ENCODE data around the gene NANS. TPM values are rescaled to one million over a fixed set of nuclear protein-coding genes. Genes with fewer than 3 reads are reported as not detected.

Gene NANS
- total RNA-seq, 2 donors from 2014 or later: 31.4 to 45.2 TPM

GRCh38 chr9:98084396-98084795 is 27.9 kb downstream of the NANS start:
- TF ChIP-seq POLR2A (IDR thresholded peaks at IDR 0.05): no peak
- no peak for TF ChIP-seq CTCF (IDR thresholded peaks at IDR 0.05)
- intact Hi-C loops (cut with DNase I): no loop called here
- 83 to 92% methylated on average over 3 of the region's 3 CpGs for WGBS, 2 donors
- Histone ChIP-seq H3K9me3 (no peaks in the 10 kb centered on the region), H3K27ac (no peak overlapping the region), H3K36me3 (replicated peaks in 1 of 2; ENCODE audit: insufficient read depth in 1 of 2, low read depth in 2 of 2) (peaks cover 0 to 25% of the 10 kb centered on the region in 2 donors), H3K4me1 (peaks cover 5% of the 10 kb centered on the region), H3K4me3 (no peak overlapping the region), H3K27me3 (no peaks in the 10 kb centered on the region)
- DNase-seq (no peak), ATAC-seq (no peak)

GRCh38 chr9:98085058-98085457 is 28.5 kb downstream of the NANS start:
- TF ChIP-seq POLR2A (IDR thresholded peaks at IDR 0.05) (no peak), CTCF (IDR thresholded peaks at IDR 0.05) (no peak)
- DNase-seq: no peak
- Histone ChIP-seq H3K36me3 (replicated peaks in 1 of 2; ENCODE audit: insufficient read depth in 1 of 2, low read depth in 2 of 2) (peaks cover 0 to 20% of the 10 kb centered on the region in 2 donors), H3K27ac (no peak overlapping the region), H3K9me3 (no peaks in the 10 kb centered on the region), H3K27me3 (no peaks in the 10 kb centered on the region), H3K4me1 (peaks cover 5% of the 10 kb centered on the region), H3K4me3 (no peak overlapping the region)
- no peak for ATAC-seq
- 92 to 96% methylated on average over 3 to 4 of the region's 4 CpGs for WGBS, 2 donors
- intact Hi-C loops (cut with DNase I): no loop called here

- no peak for DNase-seq
- TF ChIP-seq POLR2A (IDR thresholded peaks at IDR 0.05) (no peak), CTCF (IDR thresholded peaks at IDR 0.05) (no peak)
- no peak overlapping the region for H3K4me3 ChIP-seq
- H3K4me1 ChIP-seq: peaks cover 5% of the 10 kb centered on the region
- intact Hi-C loops (cut with DNase I): no loop called here
- H3K36me3 ChIP-seq (replicated peaks in 1 of 2; ENCODE audit: insufficient read depth in 1 of 2, low read depth in 2 of 2): peaks cover 0 to 12% of the 10 kb centered on the region in 2 donors
- ATAC-seq: no peak
- no peak overlapping the region for H3K27ac ChIP-seq
- no peaks in the 10 kb centered on the region for H3K27me3 ChIP-seq
- H3K9me3 ChIP-seq: no peaks in the 10 kb centered on the region
- 84 to 86% methylated on average over 7 of the region's 7 CpGs for WGBS, 2 donors
Observed at GRCh38 chr9:98085944-98086343, 29.4 kb downstream of the NANS start.

GRCh38 chr9:98086461-98086860 is 29.9 kb downstream of the NANS start:
- 92 to 97% methylated on average over 4 of the region's 4 CpGs for WGBS, 2 donors
- H3K36me3 ChIP-seq (replicated peaks in 1 of 2; ENCODE audit: insufficient read depth in 1 of 2, low read depth in 2 of 2): peaks cover 0 to 7% of the 10 kb centered on the region in 2 donors
- intact Hi-C loops (cut with DNase I): no loop called here
- DNase-seq (no peak), ATAC-seq (no peak)
- peaks cover 5% of the 10 kb centered on the region for H3K4me1 ChIP-seq
- no peaks in the 10 kb centered on the region for H3K27me3 ChIP-seq
- no peak for TF ChIP-seq CTCF (IDR thresholded peaks at IDR 0.05)
- TF ChIP-seq POLR2A (IDR thresholded peaks at IDR 0.05): no peak
- H3K27ac ChIP-seq: no peak overlapping the region
- no peaks in the 10 kb centered on the region for H3K9me3 ChIP-seq
- no peak overlapping the region for H3K4me3 ChIP-seq

All from body of pancreas (tissue), 4 donors.